ENCODE data around the gene PCED1A.
"Not testable (repeated sequence)": the region's sequence is repeated elsewhere in the genome, so short reads cannot be mapped to it uniquely, and the experiment has no call there.

The PCED1A gene

DNA sequence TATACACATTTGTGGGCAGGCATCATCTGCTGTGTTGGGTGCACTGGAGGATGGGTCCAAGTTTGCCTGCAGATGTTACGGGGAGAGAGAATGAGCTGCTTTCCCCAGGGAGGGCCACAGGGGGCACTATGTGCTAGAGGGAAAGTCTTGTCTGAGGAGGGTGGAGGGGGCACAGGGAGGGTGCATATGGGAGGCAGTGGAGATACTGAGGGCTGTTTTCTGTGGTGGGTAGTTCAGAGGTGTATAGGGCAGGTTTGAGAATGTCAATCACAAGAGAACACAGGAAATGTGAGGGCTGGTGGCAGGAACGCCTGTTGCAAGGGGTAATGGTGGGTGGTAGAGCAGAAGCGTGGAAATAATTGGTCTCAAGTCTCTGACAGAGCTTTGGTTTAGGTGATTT is 25.2 kb upstream of the PCED1A start:
- peak in 1 of 2 donors; percentile 43 for DNase-seq (ENCODE audit: low read depth in 2 of 2)

DNA sequence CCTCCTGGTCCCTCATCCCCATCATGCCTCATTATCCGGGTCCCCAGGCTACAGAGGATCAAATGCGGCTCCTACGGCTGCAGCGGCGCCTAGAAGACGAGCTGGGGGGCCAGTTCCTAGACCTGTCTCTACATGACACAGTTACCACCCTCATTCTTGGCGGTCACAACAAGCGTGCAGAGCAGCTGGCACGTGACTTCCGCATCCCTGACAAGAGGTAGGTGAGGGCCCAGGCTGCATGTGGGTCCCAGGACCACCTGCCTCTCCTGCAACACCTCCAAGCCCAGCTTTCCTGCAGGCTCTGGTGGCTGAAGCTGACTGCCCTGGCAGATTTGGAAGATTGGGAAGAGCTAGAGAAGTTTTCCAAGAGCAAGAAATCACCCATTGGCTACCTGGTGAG is 24.6 kb upstream of the PCED1A start:
- no peak for DNase-seq (ENCODE audit: low read depth in 2 of 2)

DNA sequence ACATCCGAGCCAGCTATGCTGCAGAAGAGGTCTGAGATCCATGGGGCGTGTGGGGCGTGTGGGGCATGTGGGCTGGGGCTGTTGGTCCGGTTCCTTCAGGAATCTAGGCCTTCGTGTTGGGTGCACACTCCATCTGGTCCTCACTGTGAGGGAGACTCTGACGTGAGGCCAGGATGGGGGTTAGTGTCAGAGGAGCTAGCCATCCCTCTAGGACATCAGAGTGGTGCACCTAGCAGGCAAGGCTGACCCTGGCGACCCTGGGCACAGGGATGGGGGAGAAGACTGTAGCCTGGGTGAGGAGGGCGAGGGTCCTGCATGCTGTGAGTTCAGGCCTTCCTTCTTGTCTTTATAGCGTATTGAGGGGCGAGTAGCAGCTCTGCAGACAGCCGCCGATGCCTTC is 24.2 kb upstream of the PCED1A start:
- DNase-seq (ENCODE audit: low read depth in 2 of 2) = no peak

DNA sequence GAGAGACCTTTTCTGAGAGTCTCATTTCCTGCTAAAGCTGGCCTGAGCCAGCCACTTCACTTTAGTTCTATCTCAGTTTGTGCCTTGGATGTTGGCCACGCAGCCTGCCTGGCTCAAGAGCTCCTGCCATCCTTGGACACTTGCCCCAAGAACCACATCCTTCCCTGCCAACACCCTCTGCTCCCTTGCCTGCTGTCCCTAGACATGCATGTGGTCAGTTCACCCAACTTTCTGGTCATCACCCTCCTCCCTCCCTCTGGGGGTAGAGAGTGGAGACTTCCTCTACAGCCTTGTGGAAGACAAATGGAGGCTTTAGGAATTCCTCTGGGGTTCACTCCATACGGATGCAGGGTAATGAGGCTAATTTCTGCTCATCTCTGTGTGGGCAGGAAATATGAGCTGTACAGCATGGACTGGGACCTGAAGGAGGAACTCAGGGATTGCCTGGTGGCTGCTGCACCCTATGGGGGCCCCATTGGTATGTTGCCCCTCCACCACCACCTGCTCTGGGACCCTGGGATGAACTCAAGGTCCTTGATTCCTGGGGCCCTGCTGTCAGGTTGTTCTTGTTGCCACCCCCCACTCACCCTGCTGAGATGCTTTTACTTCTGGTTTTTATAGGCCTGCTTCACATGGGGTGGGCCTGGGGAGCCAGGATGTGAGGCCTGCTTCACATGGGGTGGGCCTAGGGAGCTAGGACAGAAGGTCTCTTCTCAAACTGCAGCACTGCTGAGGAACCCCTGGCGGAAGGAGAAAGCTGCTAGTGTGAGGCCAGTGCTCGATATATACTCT is 19.1 kb upstream of the PCED1A start:
- no peak for DNase-seq (ENCODE audit: low read depth in 2 of 2)

DNA sequence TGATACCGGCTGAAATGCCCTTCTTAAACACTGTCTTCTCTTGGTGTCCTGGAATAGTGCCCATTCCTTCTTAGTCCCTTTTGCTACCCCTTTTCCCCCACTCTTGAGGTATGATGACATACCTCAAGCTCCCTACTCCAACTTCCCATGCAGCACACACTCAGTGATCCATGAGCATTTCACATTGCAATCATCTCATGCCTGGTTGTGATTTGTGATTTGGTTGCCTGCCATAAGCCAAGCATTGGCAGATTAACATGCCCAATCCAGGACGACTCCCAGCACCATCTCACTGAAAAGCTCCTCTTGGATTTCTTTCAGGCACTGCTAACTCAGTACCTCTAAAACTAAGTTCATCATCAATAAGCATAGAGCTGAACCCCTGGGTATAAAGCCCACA is 18.1 kb upstream of the PCED1A start:
- no peak for DNase-seq (ENCODE audit: low read depth in 2 of 2)

DNA sequence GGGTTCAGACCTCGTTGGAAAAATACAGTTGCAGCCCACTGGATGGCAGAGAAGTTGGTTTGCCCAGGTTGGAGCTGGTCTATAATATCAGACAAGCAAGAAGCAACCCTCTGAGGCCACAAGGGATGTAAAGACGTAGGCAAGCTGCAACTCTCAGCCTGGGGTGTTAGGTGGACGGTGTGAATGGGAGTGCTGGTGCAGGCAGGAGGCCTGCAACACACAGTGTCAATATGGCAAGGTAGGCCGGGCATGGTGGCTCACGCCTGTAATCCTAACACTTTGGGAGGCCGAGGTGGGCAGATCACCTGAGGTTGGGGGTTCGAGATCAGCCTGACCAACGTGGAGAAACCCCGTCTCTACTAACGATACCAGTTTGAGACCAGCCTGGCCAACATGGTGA is 10.6 kb upstream of the PCED1A start:
- no peak for DNase-seq (ENCODE audit: low read depth in 2 of 2)

DNA sequence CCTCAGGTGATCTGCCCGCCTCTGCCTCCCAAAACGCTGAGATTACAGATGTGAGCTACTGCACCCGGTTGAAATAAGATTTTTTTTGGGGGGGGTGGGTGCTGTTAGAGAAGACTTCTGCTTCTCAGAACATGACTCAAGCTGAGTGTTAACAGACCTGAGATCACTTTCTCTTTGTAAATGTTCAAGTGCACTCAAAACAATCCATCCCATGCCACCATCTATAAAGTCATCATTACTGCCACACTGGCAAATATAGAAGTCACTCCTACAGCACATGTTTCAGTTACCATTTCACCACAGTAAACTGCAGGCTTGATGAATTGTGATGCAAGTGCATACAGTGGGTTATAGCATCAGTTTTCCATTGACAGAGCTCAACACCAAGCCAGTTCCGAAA is 9.1 kb upstream of the PCED1A start:
- no peak for DNase-seq (ENCODE audit: low read depth in 2 of 2)

DNA sequence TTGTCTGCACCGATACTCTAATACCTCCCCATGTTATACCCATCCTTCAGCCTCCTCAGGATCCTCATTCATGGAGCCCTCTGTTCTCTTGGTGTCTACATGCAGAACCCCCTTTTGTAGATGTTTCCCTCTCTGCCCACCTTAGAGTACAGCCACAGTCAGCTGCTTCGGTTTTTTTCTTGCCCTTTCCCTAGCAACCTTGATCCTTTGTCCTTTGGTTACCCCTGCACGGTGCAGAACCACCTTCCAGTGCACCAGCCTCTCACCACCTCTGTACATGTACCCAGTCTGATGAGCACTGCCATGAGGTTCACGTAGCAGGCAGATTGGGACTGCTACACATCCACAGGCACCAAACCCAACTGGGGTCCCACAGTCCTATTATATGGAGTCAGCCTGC is 7.3 kb upstream of the PCED1A start:
- DNase-seq (ENCODE audit: low read depth in 2 of 2) = no peak

DNA sequence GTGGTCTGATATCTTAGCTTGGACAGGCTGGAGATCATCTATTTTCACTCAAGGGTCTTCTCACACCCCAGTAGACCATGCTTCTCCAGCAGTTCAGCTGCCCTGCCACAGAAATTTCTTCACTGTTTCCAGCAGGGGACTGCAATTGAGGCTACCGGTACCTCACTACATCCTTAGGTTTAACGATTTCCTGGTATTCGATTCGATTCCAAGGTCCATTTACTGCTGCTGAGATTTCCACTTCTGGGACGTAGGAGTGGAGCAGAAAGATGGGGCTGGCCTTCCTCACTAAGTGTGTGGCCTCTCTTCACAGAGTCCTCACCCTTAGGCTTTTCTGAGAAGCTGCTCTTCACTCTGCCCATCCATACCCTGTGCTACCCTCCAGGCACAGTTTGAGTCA is 6.2 kb upstream of the PCED1A start:
- no peak for DNase-seq (ENCODE audit: low read depth in 2 of 2)

GRCh38 chr20:2845607-2846006 is 5.2 kb upstream of the PCED1A start:
- DNase-seq (ENCODE audit: low read depth in 2 of 2) = no peak

- DNase-seq (ENCODE audit: low read depth in 2 of 2) = peak in 1 of 2 donors; percentile 18
These were observed 594 bp upstream of the PCED1A start for GRCh38 chr20:2840967-2841531.

DNA sequence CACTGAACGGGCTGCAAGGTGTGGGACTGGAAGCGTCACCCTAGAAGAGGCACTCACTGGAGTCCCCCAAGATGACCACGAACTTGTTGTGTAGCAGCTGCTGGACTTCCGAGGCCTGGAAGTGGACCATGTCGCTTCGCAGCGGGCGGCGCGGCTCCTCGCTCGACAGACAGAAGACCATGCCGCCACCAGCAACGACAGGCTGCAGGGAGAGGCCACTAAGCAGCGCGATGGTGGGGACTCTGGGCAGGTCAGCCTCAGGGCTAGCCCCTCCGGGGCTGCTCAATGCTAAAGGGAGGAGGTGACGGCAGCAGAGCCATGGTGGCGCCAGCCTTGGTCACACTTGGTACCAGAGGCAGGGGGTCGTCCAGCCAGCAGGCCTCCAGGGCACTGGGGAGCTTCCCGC is 720 bp downstream of the PCED1A start:
- DNase-seq (ENCODE audit: low read depth in 2 of 2) = no peak

GRCh38 chr20:2838847-2839671 is 1.4 kb downstream of the PCED1A start:
- DNase-seq (ENCODE audit: low read depth in 2 of 2) = no peak

DNA sequence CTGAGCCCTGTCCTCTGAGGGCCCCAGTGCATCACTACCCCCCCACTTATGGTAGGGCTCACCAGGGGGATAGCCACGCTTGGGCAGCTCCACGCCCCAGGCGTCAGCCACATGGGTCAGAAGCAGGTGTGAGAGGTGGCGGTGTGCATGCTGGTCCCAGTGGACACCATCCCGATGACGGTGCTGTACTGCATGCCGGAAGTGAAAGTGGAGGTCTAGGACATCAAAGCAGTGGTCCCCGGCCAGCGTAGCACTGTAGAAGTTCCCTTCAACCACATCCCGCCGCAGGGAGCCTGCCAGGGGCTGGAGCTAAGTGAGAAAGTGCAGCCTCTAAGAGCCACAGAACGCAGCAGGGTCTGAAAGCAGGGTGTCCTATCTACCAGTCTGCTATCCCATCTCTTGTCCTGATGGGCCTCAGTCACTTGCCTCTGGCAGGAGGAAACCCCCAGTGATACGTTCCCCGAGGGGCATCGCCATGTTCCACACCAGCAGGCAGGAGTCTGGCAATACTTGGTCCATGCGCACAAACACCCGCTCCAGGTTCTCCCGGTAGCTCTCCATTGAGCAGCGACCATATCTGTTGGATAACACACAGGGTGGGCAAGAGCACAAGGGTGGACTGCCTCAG is 2.2 kb downstream of the PCED1A start:
- DNase-seq (ENCODE audit: low read depth in 2 of 2) = no peak

DNA sequence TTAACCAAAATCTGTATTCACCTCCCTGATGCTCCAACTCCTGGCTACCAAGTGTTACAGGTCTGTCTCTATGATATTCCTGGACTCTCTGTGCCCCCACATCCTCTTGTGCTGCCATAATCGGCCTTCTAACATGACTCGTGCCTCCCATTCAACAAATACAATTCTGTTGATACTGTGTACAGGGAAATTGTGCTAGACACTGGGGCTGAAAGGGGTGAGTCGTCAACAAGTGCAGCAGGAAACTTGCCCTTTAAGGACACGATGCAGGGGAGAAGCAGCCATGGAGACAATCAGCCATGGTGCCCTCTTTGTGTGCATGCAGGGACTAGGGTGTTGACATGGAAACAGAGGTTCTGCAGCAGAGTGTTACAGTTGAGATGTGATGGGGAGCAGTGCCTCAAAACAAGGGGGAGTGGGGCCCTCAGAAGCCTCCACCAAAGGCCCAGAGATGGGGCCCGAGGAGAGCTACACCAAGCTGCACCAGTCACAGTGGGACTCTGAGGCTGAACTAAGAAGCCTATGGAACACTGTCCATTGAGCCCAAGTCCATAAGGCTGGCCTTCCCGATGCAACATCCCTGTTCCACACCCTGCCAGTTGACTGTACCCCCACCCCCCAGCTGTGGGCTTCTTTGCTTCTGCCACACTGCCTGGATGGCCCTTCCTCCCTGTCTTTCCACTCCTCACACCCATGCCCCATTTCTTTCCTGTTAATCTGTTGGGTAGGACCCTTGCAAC is 3.1 kb downstream of the PCED1A start:
- no peak for DNase-seq (ENCODE audit: low read depth in 2 of 2)

DNA sequence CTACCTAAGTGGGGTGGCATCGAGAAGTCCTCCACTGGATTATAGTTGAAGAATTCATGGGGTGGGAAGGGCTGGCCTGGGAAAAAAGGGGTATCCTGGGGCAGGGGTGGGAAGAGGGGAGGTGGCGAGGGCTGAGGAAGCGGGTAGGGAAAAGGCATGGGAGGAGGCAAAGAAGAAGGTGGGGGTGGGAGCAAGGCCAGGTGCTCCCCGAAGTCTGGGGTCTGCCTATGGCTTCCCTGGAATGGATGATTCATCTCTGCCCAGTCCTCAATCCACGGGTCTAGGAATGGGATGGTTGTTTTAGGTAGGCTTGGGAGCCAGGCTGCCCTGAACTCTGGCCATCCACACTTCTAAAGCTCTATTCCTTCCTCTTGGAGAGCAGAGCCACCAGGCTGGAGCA is 4.4 kb downstream of the PCED1A start:
- no peak for DNase-seq (ENCODE audit: low read depth in 2 of 2)

GRCh38 chr20:2835331-2835796 is 5.1 kb downstream of the PCED1A start:
- DNase-seq (ENCODE audit: low read depth in 2 of 2) = no peak

- DNase-seq (ENCODE audit: low read depth in 2 of 2) = no peak
These were observed 5.9 kb downstream of the PCED1A start for GRCh38 chr20:2834401-2835110.

DNA sequence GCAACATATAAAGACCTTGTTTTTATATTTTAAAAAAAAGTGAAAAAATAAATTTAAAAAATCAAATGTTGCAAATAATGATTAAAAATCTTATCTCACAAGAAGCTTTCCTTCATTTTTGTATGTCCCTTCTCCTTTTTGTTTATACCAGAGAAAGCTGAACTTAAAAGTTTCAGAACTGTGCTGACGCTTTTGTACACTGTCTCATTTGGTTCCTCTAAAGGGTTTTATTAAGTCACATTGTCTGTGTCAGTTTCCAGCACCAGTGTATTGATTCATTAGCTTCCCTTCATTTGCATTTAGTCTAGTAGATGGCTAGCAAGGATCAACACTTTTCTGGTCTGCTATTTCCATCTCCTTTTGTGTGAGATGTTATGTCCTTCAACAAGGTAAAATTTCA is 6.7 kb downstream of the PCED1A start:
- no peak for DNase-seq (ENCODE audit: low read depth in 2 of 2)

GRCh38 chr20:2831206-2831605 is 9.2 kb downstream of the PCED1A start:
- not testable (repeated sequence) for DNase-seq (ENCODE audit: low read depth in 2 of 2)

DNA sequence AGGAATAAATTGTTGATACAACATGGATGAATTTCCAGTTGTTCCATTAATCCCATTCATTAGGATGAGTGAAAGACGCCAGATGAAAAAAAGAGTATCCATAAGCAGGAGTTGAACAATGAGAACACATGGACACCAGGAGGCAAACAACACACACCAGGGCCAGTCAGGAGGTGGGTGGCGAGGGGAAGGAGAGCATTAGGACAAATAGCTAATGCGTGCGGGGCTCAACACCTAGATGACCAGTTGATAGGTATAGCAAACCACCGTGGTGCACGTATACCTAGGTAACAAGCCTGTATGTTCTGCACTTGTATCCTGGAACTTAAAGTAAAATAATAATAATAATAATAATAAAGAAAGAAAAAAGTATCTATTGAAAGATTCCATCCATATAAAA is 11.1 kb downstream of the PCED1A start:
- no peak for DNase-seq (ENCODE audit: low read depth in 2 of 2)

Data from stimulated activated CD4-positive, alpha-beta T cell treated with anti-CD3 and anti-CD28 coated beads, Interleukin-15, amount 100 ng/mL, for 48 hours (primary cell).